WTC11 (cell line): Measurements from ENCODE around the gene SYCP2L. TPM values are rescaled to one million over a fixed set of nuclear protein-coding genes. Genes with fewer than 3 reads are reported as not detected.

ENCODE experiments used
- ATAC-seq: fragments of 200-7000 bp; cut with Tn5 transposase; 2 replicates; pipeline ENCODE4 v1.10.0; 2021; ENCODE audit warnings: mild to moderate bottlenecking, moderate library complexity
- CTCF ChIA-PET: fragments of 300-600 bp; sonication (Branson Sonifier 250); formaldehyde crosslinking; loops from one replicate; lab custom pipeline; 2021; ENCODE audit warnings: antibody characterized with exemption; lab: Charles Lee
- POLR2A ChIA-PET: fragments of 350-600 bp; sonication (Branson Sonifier 250); formaldehyde crosslinking; loops from one replicate; lab custom pipeline; 2021; ENCODE audit warnings: antibody characterized with exemption; lab: Charles Lee
- DNase-seq: peaks from one replicate; pipeline ENCODE4 v3.0.0; 2021; ENCODE audit warnings: low spot score
- H3K27ac Mint-ChIP-seq: 2 replicates; pipeline ENCODE4 v1.8.0; 2021; ENCODE audit warnings: mixed read lengths
- H3K27me3 Mint-ChIP-seq: 2 replicates; pipeline ENCODE4 v1.8.0; 2021; ENCODE audit warnings: low read depth, mild to moderate bottlenecking, moderate library complexity, mixed read lengths
- H3K36me3 Mint-ChIP-seq: 2 replicates; pipeline ENCODE4 v1.8.0; 2021; ENCODE audit warnings: mixed read lengths
- H3K4me1 Mint-ChIP-seq: 2 replicates; pipeline ENCODE4 v1.8.0; 2022; ENCODE audit warnings: mixed read lengths
- H3K4me3 Mint-ChIP-seq: 2 replicates; pipeline ENCODE4 v1.8.0; 2021; ENCODE audit warnings: mild to moderate bottlenecking, moderate library complexity, mixed read lengths
- H3K9me3 Mint-ChIP-seq: 2 replicates; pipeline ENCODE4 v1.8.0; 2021; ENCODE audit warnings: mixed read lengths
- AR ChIP-seq: fragments of 250-450 bp; sonication (Bioruptor Pico); IDR thresholded peaks from 2 replicates; pipeline ENCODE4 v1.9.0; 2021; ENCODE audit warnings: mild to moderate bottlenecking
- ATF1 ChIP-seq: sonication (generic); formaldehyde crosslinking; IDR thresholded peaks from 2 replicates; pipeline ENCODE4 v1.8.1; 2023; ENCODE audit warnings: mild to moderate bottlenecking, moderate library complexity, missing genetic modification reagents
- CREB1 ChIP-seq: sonication (generic); formaldehyde crosslinking; IDR thresholded peaks from 2 replicates; pipeline ENCODE4 v1.8.0; 2023; ENCODE audit warnings: mild to moderate bottlenecking, missing genetic modification reagents
- EMX1 ChIP-seq: fragments of 250-450 bp; sonication (Bioruptor Pico); IDR thresholded peaks from 2 replicates; pipeline ENCODE4 v1.8.0; 2021; ENCODE audit warnings: mild to moderate bottlenecking
- ERG ChIP-seq: fragments of 250-450 bp; sonication (Bioruptor Pico); IDR thresholded peaks from 2 replicates; pipeline ENCODE4 v1.8.0; 2021; ENCODE audit warnings: mild to moderate bottlenecking
- ETV6 ChIP-seq: sonication (generic); formaldehyde crosslinking; IDR thresholded peaks from 2 replicates; pipeline ENCODE4 v1.8.1; 2022; ENCODE audit warnings: mild to moderate bottlenecking, missing genetic modification reagents
- HMGXB4 ChIP-seq: sonication (generic); formaldehyde crosslinking; IDR thresholded peaks from 2 replicates; pipeline ENCODE4 v1.8.1; 2023; ENCODE audit warnings: mild to moderate bottlenecking, moderate library complexity, missing genetic modification reagents
- JAZF1 ChIP-seq: fragments of 250-450 bp; sonication (Bioruptor Pico); IDR thresholded peaks from 2 replicates; pipeline ENCODE4 v1.9.0; 2021; ENCODE audit warnings: moderate library complexity, mild to moderate bottlenecking, inconsistent platforms
- KAT7 ChIP-seq: sonication (generic); formaldehyde crosslinking; IDR thresholded peaks from 2 replicates; pipeline ENCODE4 v1.8.1; 2023; ENCODE audit warnings: missing genetic modification reagents, mild to moderate bottlenecking, borderline replicate concordance
- NFYB ChIP-seq: sonication (generic); formaldehyde crosslinking; conservative IDR thresholded peaks from 2 replicates; pipeline ENCODE4 v1.8.0; 2022; ENCODE audit warnings: low read depth, missing genetic modification reagents
- OVOL2 ChIP-seq: fragments of 250-450 bp; sonication (Bioruptor Pico); IDR thresholded peaks from 2 replicates; pipeline ENCODE4 v1.9.0; 2021; ENCODE audit warnings: mild to moderate bottlenecking, borderline replicate concordance
- PREB ChIP-seq: sonication (generic); formaldehyde crosslinking; IDR thresholded peaks from 2 replicates; pipeline ENCODE4 v1.8.1; 2022; ENCODE audit warnings: mild to moderate bottlenecking, missing genetic modification reagents, moderate library complexity, borderline replicate concordance
- SP1 ChIP-seq: sonication (generic); formaldehyde crosslinking; conservative IDR thresholded peaks from 2 replicates; pipeline ENCODE4 v1.8.1; 2022; ENCODE audit warnings: missing genetic modification reagents
- TEAD4 ChIP-seq: sonication (generic); formaldehyde crosslinking; IDR thresholded peaks from 2 replicates; pipeline ENCODE4 v1.8.0; 2022; ENCODE audit warnings: mild to moderate bottlenecking, missing genetic modification reagents
- TP53 ChIP-seq: sonication (generic); formaldehyde crosslinking; IDR thresholded peaks from 2 replicates; pipeline ENCODE4 v1.8.1; 2023; ENCODE audit warnings: mild to moderate bottlenecking, missing genetic modification reagents
- USF2 ChIP-seq: sonication (generic); formaldehyde crosslinking; IDR thresholded peaks from 2 replicates; pipeline ENCODE4 v1.8.1; 2023; ENCODE audit warnings: mild to moderate bottlenecking, missing genetic modification reagents, moderate library complexity
- ZNF121 ChIP-seq: sonication (generic); formaldehyde crosslinking; IDR thresholded peaks from 2 replicates; pipeline ENCODE4 v1.8.0; 2023; ENCODE audit warnings: missing genetic modification reagents
- ZNF219 ChIP-seq: sonication (generic); formaldehyde crosslinking; IDR thresholded peaks from 2 replicates; pipeline ENCODE4 v1.8.0; 2023; ENCODE audit warnings: missing genetic modification reagents, mild to moderate bottlenecking, borderline replicate concordance
- ZNF232 ChIP-seq: sonication (generic); formaldehyde crosslinking; IDR thresholded peaks from 2 replicates; pipeline ENCODE4 v1.8.0; 2022; ENCODE audit warnings: mild to moderate bottlenecking, missing genetic modification reagents
- ZNF263 ChIP-seq: sonication (generic); formaldehyde crosslinking; IDR thresholded peaks from 2 replicates; pipeline ENCODE4 v1.8.1; 2022; ENCODE audit warnings: low read depth, mild to moderate bottlenecking, moderate library complexity, missing genetic modification reagents
- ZNF317 ChIP-seq: sonication (generic); formaldehyde crosslinking; IDR thresholded peaks from 2 replicates; pipeline ENCODE4 v1.8.1; 2023; ENCODE audit warnings: low read depth, mild to moderate bottlenecking, moderate library complexity, missing genetic modification reagents, borderline replicate concordance
- ZNF416 ChIP-seq: fragments of 250-450 bp; sonication (Bioruptor Pico); IDR thresholded peaks from 2 replicates; pipeline ENCODE4 v1.9.0; 2021; ENCODE audit warnings: mild to moderate bottlenecking, inconsistent platforms
- ZNF532 ChIP-seq: fragments of 250-450 bp; sonication (Bioruptor Pico); IDR thresholded peaks from 2 replicates; pipeline ENCODE4 v1.9.0; 2021; ENCODE audit warnings: mild to moderate bottlenecking, borderline replicate concordance
- ZNF671 ChIP-seq: fragments of 250-450 bp; sonication (Bioruptor Pico); IDR thresholded peaks from 2 replicates; pipeline ENCODE4 v1.8.0; 2021; ENCODE audit warnings: mild to moderate bottlenecking
- total RNA-seq: library from RNA; stranded (reverse); gene quantifications from 3 replicates; pipeline ENCODE4 v1.2.3, GENCODE V29; 2021
- TF ChIP-seq, protein P1 (sequence below): sonication (generic); formaldehyde crosslinking; IDR thresholded peaks from 2 replicates; pipeline ENCODE4 v1.8.0; 2023; ENCODE audit warnings: missing genetic modification reagents
- TF ChIP-seq, protein P2 (sequence below): fragments of 250-450 bp; sonication (Bioruptor Pico); IDR thresholded peaks from 2 replicates; pipeline ENCODE4 v1.9.0; 2021; ENCODE audit warnings: mild to moderate bottlenecking

Gene SYCP2L
- total RNA-seq, 1 experiment from 2014 or later = 5.4 TPM

DNA sequence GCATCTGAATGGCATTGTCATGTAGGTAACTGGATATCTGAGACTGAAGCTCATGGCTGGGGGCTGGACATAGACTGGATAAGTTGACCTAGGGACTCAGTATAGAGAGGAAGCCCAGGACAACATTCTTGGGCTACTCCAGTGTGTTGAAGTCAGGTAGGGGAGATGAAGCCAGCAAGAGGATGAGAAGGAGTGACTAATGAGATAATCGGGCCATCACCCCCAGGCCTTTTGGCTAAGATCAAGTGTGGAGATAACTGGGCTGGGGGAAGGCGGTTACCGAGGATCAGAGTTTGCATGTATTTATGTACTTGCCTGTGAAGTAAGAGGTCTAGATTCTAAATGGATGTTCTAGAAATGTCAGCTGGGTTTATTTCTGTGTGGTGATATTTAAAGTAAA is 83.9 kb downstream of the SYCP2L start (continued):
- TF ChIP-seq, protein P1, sequence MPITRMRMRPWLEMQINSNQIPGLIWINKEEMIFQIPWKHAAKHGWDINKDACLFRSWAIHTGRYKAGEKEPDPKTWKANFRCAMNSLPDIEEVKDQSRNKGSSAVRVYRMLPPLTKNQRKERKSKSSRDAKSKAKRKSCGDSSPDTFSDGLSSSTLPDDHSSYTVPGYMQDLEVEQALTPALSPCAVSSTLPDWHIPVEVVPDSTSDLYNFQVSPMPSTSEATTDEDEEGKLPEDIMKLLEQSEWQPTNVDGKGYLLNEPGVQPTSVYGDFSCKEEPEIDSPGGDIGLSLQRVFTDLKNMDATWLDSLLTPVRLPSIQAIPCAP (CRISPR knock-in tag) = no peak
- TF ChIP-seq ZNF232 = no peak
- no peak for TF ChIP-seq PREB
- TF ChIP-seq ETV6 = no peak
- TF ChIP-seq OVOL2 (CRISPR knock-in tag) = no peak
- no peak for TF ChIP-seq ZNF263 (CRISPR knock-in tag)
- TF ChIP-seq SP1 = no peak
- no peak for TF ChIP-seq ZNF219 (CRISPR knock-in tag)
- TF ChIP-seq ZNF121 (CRISPR knock-in tag) = no peak
- TF ChIP-seq USF2 (CRISPR knock-in tag) = no peak
- no peak for TF ChIP-seq AR (CRISPR knock-in tag)

DNA sequence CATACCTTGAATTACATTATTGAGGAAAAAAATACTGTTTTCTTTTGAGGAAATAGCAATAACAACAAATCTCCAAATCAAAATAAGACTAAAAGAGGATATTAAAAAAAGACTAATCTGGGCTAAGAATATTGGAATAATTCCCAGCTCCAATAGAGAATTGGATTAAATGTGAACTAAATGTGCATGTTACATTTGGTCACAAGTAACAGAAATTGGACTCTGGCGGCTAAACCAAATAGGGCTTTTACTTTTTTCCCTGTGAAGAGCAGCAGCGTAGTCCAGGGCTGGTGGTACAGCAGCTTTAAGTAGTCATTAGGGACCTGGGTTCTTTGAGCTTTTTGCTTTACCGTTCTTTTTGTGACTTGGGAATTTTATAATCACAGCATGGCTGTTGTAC is 85.3 kb downstream of the SYCP2L start:
- H3K27me3 Mint-ChIP-seq = peaks cover 4% of the 10 kb centered on the region; the same call in 1 of the 2 replicates
- no peaks in the 10 kb centered on the region for H3K36me3 Mint-ChIP-seq
- no peak for ATAC-seq
- no peaks in the 10 kb centered on the region for H3K4me1 Mint-ChIP-seq
- no peak overlapping the region for H3K4me3 Mint-ChIP-seq
- no peak overlapping the region for H3K27ac Mint-ChIP-seq
- ChIA-PET POLR2A (no interaction called here), CTCF (interaction anchor here (2.5 kb wide), 1 partner anchor 17 kb away, joined by 8 read pairs; no protein-coding TSS in a partner anchor)
- no peak for DNase-seq
- peaks cover under 1% of the 10 kb centered on the region for H3K9me3 Mint-ChIP-seq
- TF ChIP-seq EMX1 (no peak), ZNF532 (CRISPR knock-in tag) (no peak), ERG (CRISPR knock-in tag) (no peak), HMGXB4 (CRISPR knock-in tag) (no peak), NFYB (no peak), JAZF1 (CRISPR knock-in tag) (no peak), CREB1 (CRISPR knock-in tag) (no peak), KAT7 (CRISPR knock-in tag) (no peak), ZNF317 (CRISPR knock-in tag) (no peak), ATF1 (CRISPR knock-in tag) (no peak), ETV6 (no peak), ZNF232 (no peak), TEAD4 (CRISPR knock-in tag) (no peak), ZNF671 (CRISPR knock-in tag) (no peak), TP53 (CRISPR knock-in tag) (no peak), ZNF416 (CRISPR knock-in tag) (no peak)
- TF ChIP-seq, protein P2, sequence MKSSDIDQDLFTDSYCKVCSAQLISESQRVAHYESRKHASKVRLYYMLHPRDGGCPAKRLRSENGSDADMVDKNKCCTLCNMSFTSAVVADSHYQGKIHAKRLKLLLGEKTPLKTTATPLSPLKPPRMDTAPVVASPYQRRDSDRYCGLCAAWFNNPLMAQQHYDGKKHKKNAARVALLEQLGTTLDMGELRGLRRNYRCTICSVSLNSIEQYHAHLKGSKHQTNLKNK (CRISPR knock-in tag) = no peak
